Ascending aorta (tissue), 2 donors: Measurements from ENCODE around the gene MYO1G. TPM values are rescaled to one million over a fixed set of nuclear protein-coding genes. Genes with fewer than 3 reads are reported as not detected.

ENCODE experiments used
- DNase-seq, 2 donors: peaks; one replicate each; pipeline ENCODE4 v3.0.0-alpha.2; 2019; ENCODE audit warnings: low spot score in 2 of 2
- H3K27ac ChIP-seq, 2 donors: fragments of 200-600 bp; sonication (generic); one replicate each; pipeline ENCODE4 v1.5.1; 2016 to 2017; ENCODE audit warnings: mild to moderate bottlenecking in 1 of 2
- H3K27me3 ChIP-seq: fragments of 200-600 bp; sonication (generic); one replicate; pipeline ENCODE4 v1.5.1; 2017
- H3K36me3 ChIP-seq, 2 donors: fragments of 200-600 bp; sonication (generic); one replicate each; pipeline ENCODE4 v1.5.1; 2016
- H3K4me1 ChIP-seq, 2 donors: fragments of 200-600 bp; sonication (generic); one replicate each; pipeline ENCODE4 v1.5.1; 2016 to 2017; ENCODE audit warnings: mild to moderate bottlenecking in 1 of 2
- H3K4me3 ChIP-seq, 2 donors: fragments of 200-600 bp; sonication (generic); one replicate each; pipeline ENCODE4 v1.5.1; 2016 to 2017; ENCODE audit warnings: mild to moderate bottlenecking in 1 of 2
- H3K9me3 ChIP-seq, 2 donors: fragments of 200-600 bp; sonication (generic); one replicate each; pipeline ENCODE4 v1.5.1; 2016
- CTCF ChIP-seq, 3 experiments: fragments of 200-600 bp in 2 of 3; fragments of 450-650 bp in 1 of 3; sonication (generic) in 2 of 3; IDR thresholded peaks; one replicate each; pipeline ENCODE4 v1.5.1; 2016 to 2019; ENCODE audit warnings: antibody characterized with exemption in 3 of 3, mild to moderate bottlenecking in 1 of 3, moderate library complexity in 1 of 3
- intact Hi-C: fragments of 100-400 bp; cut with DNase I; formaldehyde crosslinking; loops from one replicate; pipeline ENCODE4 v1.15.1; 2023
- total RNA-seq: library from RNA; depleted of rRNA; stranded (reverse); fragments of >200 nt; gene quantifications from one replicate; pipeline ENCODE4 v1.1.0, GENCODE V29; 2016

The MYO1G gene
- total RNA-seq, 1 donor from 2014 or later = 5.9 TPM

GRCh38 chr7:44917465-44917864 is 61.4 kb downstream of the MYO1G start:
- DNase-seq = no peak
- Histone ChIP-seq H3K4me1 (no peaks in the 10 kb centered on the region), H3K27me3 (no peaks in the 10 kb centered on the region), H3K9me3 (no peaks in the 10 kb centered on the region), H3K27ac (no peak overlapping the region), H3K4me3 (no peak overlapping the region), H3K36me3 (no peaks in the 10 kb centered on the region)
- TF ChIP-seq CTCF (IDR thresholded peaks at IDR 0.05) = no peak
- intact Hi-C loops = no loop called here

GRCh38 chr7:44914992-44915607 is 63.7 kb downstream of the MYO1G start:
- intact Hi-C loops = no loop called here
- no peak overlapping the region for H3K4me3 ChIP-seq
- H3K9me3 ChIP-seq = no peaks in the 10 kb centered on the region
- no peak overlapping the region for H3K27ac ChIP-seq
- H3K4me1 ChIP-seq = no peaks in the 10 kb centered on the region
- no peaks in the 10 kb centered on the region for H3K27me3 ChIP-seq
- no peak for TF ChIP-seq CTCF (IDR thresholded peaks at IDR 0.05)
- DNase-seq = no peak
- H3K36me3 ChIP-seq = no peaks in the 10 kb centered on the region

- intact Hi-C loops = no loop called here
- Histone ChIP-seq H3K4me1 (no peaks in the 10 kb centered on the region), H3K27ac (no peak overlapping the region), H3K9me3 (no peaks in the 10 kb centered on the region), H3K27me3 (no peaks in the 10 kb centered on the region), H3K36me3 (no peaks in the 10 kb centered on the region), H3K4me3 (no peak overlapping the region)
- no peak for DNase-seq
- no peak for TF ChIP-seq CTCF (IDR thresholded peaks at IDR 0.05)
Observed at GRCh38 chr7:44912775-44913347, 66.0 kb downstream of the MYO1G start.

Other genes starting within 250 kb of the MYO1G start
- 75.5 TPM for gene ZMIZ2, start 230.2 kb downstream of the MYO1G start, total RNA-seq
- 945 TPM for gene PPIA, start 182.3 kb downstream of the MYO1G start, total RNA-seq
- 128 TPM for gene H2AZ2, start 130.9 kb downstream of the MYO1G start, total RNA-seq
- 19.1 TPM for gene PURB, start 93.5 kb downstream of the MYO1G start, total RNA-seq
- gene CCM2, start 21.2 kb upstream of the MYO1G start, total RNA-seq = 61.5 TPM
- gene NACAD, start 110.0 kb upstream of the MYO1G start, total RNA-seq = 7.1 TPM
- gene TBRG4, start 132.7 kb upstream of the MYO1G start, total RNA-seq = 216 TPM
- gene RAMP3, start 178.8 kb upstream of the MYO1G start, total RNA-seq = 586 TPM